WI38 (cell line): ENCODE results near the gene CELF4.

Experiments
- H3K4me3 ChIP-seq: 2 replicates; pipeline ENCODE4 v1.5.1; 2011; ENCODE audit warnings: low read depth, mild to moderate bottlenecking, control low read depth, low read length
- CTCF ChIP-seq: IDR thresholded peaks from 2 replicates; pipeline ENCODE4 v1.5.1; 2012; ENCODE audit warnings: low read depth, mild to moderate bottlenecking, control low read depth, low read length

Gene CELF4

DNA sequence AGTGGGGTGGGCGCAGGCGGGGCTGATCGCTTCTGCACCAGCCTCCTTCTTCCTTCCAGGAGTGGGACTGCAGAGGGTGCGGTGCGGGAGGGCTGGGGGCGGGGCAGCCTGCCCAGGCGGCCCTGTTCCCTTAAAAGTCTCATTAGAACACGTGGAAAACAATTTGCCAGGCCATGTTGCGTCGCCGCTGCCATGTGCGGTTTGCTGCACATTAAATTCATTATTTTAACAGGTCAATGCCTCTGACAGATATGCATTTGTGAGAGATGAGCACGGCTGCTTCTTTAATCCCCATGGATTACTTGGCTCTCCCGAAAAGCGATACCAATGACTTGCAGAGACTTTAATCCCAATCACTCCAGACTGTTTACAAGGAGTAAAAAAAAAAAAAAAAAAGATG lies 139.0 kb downstream of the CELF4 start:
- no peak for TF ChIP-seq CTCF
- H3K4me3 ChIP-seq: no peak overlapping the region

DNA sequence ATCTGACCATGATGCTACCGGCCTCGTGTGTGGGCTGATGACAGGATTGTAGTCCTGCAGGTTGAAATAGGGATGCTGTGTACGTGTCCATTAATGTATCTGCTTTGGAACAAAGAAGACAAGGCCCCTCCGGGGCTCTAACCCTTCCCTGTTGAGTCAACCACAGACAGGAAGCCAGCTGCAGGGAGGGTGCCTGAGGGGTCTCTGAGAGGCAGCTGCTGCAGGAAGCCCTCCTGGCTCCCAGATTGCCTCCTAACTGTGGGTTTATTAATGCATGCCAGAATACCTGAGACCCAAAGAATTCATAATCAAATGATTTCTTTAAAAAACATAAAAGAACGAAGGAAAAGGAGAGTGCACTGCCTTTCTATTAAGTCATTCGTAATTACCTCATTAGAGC lies 140.4 kb downstream of the CELF4 start:
- TF ChIP-seq CTCF: no peak
- H3K4me3 ChIP-seq: no peak overlapping the region

GRCh38 chr18:37424507-37424906 lies 141.1 kb downstream of the CELF4 start:
- no peak for TF ChIP-seq CTCF
- no peak overlapping the region for H3K4me3 ChIP-seq

- no peak overlapping the region for H3K4me3 ChIP-seq
- no peak for TF ChIP-seq CTCF
Measured at GRCh38 chr18:37422596-37422995, 143.0 kb downstream of the CELF4 start.

GRCh38 chr18:37422116-37422515 lies 143.5 kb downstream of the CELF4 start:
- H3K4me3 ChIP-seq: no peak overlapping the region
- TF ChIP-seq CTCF: no peak

DNA sequence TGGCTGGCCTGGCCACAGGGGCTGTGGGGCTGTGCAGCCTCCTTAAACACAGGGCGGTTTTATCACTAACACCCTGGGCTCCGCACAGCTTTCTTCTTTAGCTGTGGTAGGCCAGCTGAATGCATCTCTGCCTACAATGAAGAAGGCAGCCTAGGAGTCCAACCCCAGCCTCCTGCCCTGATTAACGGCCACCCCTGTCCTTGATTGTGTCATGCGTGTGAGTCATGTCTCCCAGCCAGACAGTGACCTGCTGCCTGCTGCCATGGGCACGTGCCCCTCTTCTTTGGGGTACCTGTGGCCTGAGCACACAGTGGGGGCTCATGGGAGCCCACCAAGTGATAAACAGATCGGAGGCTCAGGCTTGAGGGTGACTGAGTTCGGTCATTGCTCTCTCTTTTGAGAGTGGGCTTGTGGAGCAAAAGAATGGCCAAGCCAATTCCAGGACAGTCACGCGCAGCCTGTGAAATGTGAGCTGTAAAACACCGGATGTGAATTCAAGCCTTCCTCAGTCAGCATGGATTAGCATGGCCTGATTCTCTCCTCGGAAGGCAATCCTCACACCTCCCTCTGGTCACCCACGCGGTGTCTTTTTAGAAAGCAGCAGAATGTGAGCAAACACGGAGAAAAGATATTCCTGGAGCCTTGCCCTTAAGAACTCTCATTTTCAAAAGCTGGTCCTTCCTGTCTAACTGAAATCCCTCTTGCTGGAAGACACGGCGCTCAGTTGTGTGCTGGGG lies 144.1 kb downstream of the CELF4 start:
- no peak for TF ChIP-seq CTCF
- H3K4me3 ChIP-seq: no peak overlapping the region

DNA sequence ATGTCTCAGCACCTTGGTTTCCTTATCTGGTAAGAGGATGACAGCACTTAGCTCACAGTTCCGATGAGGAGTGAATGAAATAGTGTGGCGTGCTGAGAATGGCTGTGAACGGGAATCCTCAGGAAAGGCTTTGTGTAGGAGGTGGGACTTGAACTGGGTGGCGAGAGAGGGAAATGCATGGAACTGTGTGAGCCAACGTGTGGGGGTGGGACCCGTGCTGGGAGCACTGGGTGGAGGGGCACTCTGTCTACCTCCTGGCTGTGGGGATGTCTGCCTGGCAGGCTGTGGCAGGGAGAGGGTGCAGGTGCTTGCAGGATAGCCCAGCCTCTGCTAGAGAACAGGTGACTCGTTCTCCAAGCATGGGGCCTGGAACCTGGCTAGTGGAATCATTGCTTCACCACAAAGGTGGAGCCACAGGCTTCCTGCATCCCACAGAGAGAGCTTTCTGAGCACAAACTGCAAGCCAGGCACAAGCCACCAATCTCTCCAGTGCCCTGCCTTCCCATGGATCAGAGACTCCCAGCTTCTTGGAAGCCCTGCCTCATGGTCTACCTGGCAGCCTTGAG lies 145.2 kb downstream of the CELF4 start:
- no peak for TF ChIP-seq CTCF
- H3K4me3 ChIP-seq: no peak overlapping the region
